ENCODE results near the gene GPC4.
"Not testable (repeated sequence)": the region's sequence is repeated elsewhere in the genome, so short reads cannot be mapped to it uniquely, and the experiment has no call there.

GPC4 gene

DNA sequence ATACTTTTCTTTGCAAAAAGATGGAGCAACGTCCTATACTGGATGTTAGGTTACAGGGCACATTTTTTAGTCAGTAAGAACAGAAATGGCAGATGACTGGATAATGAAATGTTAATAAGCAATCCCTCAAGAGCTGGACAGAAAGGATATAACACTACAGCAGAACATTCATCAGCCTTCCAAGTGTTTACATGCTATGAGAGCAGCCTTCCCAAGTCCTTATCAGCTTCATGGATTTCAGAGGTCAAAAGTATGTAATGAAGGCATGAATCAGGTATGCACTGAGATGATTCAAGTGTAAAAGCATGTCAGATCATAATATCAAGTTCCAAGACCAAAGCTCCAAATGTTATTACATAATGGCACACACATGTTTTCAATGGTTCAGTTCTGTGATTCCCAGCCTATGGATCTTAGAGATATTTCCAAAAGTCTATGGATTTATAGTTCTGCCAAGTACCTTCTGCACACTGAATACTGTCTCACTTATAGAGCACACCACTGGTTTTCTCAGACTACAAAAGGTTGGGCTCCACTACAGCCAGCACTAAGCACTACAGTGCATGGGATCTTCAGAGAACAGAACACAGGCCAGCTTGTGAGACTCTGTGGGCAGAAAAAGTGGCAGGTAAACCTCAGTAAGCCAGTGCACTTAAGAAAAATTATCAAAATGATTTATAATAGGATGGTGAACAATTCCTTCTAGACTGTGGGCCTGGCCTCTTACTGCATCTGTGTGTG lies 49.2 kb downstream of the GPC4 start:
- DNase-seq: no peak

DNA sequence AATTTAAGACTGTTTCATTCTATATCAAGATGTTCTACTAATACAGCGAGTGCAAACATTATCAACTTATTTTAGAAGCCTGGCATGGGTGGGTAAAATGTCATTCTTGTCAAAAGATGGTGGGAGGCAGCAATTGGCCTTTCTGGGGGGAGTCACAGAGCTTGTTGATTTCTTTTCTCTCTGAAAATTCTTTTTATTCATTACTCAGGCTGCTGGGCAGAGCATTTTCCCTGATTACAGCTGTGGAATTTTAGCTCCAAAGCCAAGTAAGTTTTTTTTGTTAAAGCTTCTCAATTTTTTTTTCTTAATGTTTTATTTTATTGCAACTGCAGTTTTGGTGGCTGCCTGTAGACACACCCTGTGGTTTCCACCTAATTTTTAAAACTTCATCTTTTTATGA lies 50.4 kb downstream of the GPC4 start:
- no peak for DNase-seq

DNA sequence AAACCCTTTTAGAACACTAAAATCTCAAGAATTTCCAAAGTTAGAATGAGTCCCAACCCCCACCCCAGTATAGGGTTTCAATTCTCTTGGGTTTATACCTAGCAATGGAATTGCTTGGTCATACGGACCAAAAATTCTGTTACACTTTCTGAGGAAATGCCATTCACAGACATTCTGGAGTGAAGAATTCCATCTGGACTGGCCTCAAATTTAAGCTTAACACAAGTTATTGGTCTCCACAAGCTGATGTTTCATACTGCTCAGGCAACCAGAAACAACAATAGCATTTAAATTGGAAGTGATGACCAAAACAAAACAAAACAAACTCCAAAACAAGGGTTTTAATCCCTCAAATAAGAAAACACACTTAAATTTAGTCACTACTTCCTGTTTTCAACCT lies 51.1 kb downstream of the GPC4 start:
- no peak for DNase-seq

DNA sequence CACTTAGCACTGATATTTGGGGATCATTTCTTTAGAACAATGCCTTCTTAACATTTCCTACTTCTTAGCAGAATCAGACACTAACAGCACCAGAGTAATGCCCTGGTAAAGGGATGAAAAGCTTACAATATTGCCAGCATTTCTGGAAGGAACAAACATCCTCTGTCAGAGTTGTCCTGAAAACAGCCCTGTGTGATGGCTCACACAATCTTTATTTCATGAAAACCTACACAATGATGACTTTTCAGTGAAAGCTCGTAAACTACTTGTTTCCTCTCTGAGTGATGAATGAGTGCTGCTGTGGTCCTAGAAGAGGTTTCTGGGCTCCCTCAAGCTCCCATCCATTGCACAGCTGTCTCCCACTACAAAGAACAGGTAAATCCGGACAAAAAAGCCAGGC lies 52.8 kb downstream of the GPC4 start:
- DNase-seq: no peak

DNA sequence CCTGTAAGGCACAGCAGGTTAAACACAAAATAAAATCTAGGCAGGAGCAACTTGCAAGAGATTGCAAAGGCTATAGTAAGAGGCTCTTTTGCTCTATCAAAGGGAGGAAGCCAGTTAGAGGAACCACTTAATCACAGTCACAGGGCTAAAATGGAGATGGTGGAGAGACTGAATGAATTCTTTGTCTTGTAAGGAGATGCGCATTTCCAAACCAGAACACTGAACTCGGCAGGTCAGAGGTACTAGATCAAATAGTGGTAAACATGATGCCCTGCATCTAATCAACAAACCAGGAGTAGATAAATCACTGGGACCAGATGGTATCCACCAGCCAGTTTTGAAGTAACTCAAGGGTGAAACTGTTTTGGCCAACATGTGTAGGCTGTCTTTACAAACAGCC lies 55.8 kb downstream of the GPC4 start:
- DNase-seq: no peak

DNA sequence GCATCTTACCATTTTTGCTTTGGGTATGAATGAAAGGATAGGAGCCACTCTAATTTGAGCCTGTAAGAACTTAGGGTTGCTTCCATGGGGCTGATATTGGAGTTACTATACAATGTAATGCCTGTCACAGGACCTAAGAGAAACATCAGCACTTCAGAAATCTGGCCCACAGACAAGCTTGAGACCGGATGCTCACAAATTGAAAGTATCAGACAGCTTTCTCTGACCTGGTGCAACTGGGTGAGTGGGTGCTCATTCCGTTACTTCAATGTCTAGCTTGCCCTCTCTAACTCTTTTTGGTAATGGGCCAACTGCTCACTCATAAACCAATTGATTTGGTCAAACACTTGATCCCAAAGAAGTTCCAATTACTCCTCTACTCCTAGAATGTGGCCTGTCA lies 62.1 kb downstream of the GPC4 start:
- DNase-seq: no peak

DNA sequence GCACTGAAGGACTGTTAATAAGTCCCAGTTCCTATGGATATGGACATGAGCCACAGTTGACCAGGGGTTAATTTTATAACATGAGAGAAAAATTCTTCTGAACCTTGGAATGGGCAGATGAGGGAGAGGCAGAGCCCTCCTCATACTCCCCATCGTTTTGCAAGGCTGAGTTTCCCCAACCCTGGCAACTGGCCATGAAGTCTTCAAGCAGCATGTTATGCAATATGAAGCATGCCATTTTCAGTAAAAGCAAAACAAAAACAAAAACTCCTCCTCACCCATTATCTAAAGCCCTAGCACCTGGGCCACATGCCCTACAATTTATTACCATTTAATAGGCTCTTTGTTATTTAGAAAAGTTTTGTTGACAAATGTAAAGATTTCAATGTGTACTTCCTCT lies 64.5 kb downstream of the GPC4 start:
- DNase-seq: no peak

DNA sequence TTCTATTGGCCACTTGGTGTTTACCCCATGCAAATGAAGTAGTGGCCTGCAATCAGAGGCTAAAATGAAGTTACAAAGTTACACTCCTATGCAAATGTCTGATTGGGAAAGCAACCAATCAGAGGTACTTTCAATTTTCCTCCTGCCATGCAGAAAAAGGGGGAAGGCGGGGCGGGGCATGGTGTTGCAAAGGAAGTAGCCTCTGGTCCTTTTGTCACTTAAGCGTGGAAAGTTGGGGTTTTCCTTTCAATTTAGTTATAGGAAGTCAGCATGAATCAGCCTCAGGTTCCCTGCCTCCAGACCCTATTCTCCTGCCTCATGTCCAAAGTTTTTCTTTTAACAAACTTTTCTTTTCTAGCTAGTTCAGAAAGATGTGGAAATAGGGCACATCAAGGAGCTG lies 69.3 kb downstream of the GPC4 start:
- no peak for DNase-seq

DNA sequence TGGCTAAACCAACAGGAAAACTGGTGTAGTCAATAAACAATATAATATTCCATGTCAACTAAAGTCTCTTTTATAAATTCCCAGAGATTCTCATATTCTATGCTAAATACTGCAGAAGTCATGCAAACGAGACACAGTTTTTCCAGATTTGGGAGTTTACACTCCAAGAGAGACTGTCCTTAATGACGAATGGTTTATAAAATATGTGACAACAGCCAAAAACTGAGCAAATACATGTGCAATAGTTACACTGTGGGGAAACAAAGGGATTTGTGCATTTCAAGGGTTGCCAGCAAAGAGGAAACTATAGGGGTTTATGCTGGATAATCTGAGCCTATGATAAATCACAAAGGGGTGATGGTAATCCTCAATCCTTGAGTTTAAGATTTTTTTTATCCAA lies 75.7 kb downstream of the GPC4 start:
- DNase-seq: no peak

DNA sequence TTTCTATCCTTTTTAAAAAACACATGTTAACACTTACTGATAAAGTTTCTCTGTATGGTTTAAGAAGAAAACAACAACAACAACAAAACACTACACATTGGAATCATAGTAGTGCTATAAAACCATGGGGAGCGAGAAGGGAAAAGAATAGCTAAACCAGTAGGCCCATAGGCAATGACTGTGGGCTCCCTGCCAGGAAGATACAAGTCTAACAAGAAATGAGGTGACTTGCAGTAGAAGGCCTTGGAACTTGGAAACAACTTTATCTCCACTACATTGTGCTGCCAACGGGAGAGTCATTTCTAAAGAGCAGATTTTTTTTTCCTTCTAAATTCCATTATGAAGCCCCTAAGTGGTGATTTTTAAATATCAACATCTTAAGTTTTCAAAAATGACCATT lies 78.0 kb downstream of the GPC4 start:
- no peak for DNase-seq

DNA sequence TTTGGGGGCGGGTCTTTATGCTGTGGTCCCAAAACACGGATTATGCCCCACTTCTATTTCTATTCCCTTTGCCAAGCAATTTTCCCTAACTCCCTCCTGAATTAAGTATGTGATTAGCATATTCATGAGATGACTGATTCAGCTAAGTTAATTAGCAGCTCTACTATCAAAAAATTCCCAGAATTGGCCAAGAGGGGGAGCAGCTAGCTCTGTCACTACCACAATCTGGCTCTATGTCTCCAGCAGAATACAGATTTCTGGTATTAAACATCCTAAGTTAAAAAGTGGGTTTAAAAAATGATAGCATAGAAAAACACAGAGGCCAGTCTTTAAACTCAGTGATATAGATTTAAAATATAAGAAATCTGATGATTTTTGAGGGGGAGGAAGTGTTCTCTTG lies 80.3 kb downstream of the GPC4 start:
- peak; percentile 22 for DNase-seq

DNA sequence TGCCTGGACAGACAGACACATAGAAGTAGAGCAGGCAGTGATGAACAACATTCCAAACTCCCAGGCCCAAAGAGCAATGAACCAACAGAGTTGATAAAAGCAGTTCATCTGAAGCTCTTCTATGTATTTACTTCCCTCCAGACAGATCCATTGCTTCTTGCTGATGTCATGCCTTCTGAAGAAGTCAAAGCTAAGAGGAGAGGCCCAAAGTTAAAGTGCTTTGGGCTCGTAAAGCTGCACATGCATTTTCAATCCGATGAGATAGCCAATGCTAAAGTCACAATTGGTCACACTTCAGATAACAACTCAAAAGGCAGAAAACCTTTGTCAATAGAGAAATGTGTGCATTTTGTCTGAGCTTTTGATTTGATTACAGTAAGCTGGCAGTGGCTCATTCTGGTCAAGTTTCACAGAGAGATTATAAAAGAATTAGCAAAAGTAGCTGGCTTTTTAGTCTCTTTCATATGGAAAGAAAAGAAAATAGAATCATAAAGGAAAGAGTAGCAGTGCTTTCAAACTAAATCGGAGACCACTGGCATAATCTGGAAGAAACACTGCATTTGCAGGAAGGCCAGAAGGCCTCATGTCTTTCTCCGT lies 82.0 kb downstream of the GPC4 start:
- no peak for DNase-seq

DNA sequence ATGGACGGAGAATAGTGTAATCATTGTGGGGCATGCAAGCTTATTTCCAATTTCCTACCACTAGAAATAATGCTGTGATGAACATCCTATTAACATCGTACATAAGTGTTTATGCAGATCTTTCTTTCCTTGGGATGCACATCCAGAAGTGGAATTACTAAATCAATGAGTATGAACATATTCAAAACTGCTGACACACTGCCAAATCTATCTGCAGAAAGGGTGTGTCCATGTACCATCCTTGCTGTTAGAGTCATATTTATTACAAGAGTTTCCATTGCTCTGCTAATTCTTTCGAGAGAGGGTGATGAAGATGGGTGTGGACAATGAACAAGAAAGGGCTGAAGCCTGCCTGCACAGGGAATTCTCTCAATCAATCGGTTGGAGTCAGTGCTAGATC lies 82.6 kb downstream of the GPC4 start:
- no peak for DNase-seq

DNA sequence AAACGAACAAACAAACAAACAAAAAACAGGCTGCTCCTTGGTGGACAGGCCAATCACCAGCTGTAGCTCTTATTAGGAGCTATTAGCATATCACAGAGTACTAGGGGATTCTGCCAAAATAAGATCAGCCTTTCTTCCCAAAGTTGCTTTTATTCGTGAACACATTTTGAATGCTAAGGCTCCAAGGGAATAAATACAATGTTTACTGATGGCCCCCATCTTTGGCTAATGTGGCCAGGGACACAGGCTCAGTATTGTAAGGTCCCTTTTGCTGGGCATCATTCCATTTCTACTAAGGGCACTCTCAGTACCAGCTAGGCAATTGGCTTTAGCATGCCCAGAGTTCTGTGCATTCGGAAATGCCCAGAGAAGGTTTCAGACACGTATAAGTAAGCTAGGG lies 84.3 kb downstream of the GPC4 start:
- DNase-seq: no peak

DNA sequence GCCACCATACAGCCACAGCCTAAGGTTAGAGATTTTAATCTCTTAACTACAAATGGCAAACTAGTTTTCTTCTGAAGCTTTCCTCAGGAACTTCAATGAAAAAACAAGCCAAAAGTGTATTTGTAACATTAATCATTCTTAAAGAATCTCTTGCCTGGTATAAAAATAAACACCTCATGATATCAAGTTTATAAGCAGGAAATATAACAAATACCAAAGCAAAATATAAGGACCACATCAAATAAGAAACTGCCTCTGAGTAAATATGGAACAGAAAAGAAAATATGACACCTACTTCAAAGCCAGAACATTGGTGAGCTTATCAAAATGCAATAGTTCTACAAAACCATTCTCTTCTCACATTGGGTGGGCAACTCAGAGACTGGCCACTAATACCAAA lies 89.9 kb downstream of the GPC4 start:
- DNase-seq: no peak

DNA sequence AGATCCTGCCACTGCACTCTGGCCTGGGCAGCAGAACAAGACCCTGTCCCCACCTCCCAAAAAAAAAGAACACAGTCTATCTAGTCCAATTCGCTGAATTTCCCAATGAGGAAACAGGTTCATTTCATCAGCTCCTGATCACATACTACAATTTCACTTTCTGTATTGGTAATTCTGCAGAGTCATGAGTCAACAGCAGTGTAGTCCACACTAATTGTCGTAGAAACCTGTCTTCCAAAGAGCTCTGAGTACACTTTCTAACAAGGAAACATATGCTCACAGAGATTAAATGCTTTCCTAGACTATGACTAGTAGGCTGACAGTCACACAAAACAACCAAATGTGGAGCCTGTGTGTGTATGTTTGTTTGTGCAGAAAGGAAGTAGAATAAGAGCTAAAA lies 91.9 kb downstream of the GPC4 start:
- no peak for DNase-seq

DNA sequence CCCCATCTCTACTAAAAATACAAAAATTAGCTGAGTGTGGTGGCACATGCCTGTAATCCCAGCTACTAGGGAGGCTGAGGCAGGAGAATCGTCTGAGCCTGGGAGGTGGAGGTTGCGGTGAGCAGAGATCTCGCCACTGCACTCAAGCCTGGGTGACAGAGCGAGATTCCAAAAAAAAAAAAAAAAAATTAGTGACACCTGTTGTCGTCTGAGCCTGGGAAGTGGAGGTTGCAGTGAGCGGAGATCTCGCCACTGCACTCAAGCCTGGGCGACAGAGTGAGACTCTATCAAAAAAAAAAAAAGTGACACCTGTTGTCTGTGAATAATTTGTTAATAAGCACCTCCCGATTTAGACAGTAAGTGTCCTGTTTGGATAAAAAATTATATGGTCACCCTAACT lies 93.0 kb downstream of the GPC4 start:
- not testable (repeated sequence) for DNase-seq

DNA sequence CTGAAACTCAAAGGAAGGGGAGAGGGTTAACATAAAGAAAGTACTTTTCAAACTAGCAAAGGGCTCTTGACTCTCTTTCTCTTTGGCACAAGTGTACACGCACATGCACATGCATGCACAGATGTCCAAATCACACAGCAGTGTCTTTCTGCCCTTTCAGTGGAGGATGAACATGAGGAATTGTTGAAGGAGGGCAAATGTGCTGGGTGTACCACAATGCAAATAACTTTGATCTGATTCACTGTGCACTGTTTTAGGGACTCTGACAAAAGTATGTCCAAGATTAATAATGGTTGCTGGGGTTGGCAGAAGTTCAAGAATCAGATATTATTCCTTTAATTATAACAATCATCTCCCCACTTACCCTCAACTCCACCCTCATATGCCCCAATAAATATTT lies 93.8 kb downstream of the GPC4 start:
- DNase-seq: no peak

DNA sequence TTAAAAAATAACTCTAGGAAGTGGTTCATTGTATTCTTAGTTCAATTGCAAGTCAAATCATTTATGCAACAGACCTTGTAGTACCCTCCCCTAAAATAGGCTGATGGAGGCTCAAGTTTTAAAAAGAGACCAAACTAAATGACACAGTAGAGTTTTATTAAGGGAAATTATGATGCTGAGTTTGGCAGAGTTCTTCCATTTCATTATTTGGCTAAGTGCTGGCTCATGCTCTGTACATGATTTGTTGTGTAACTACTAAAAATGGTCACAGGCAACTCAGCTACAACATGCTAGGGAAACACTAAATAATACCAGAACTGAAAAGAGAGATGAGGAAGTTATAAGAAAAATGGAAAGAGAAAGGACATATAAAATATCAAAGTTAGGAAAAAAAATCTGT lies 101.0 kb downstream of the GPC4 start:
- no peak for DNase-seq

DNA sequence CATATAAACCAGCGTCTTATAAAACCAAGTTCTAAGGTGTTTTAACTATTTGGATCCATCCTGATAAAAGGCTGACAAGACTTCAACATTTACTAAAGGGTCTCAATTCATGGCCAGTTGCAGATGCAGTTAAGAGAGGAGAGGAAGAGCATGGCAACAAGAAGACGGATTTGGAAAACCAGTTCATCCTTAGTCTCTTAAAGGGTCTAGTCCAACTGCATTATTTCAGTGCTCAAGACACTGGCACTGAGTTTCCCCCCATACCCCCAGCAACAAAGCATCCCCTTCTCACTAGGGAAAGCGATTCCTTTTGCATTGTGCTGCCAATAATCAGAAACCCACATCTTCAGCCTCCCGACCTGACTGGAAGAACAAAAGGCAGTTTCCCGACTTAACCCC lies 106.8 kb downstream of the GPC4 start:
- no peak for DNase-seq

DNA sequence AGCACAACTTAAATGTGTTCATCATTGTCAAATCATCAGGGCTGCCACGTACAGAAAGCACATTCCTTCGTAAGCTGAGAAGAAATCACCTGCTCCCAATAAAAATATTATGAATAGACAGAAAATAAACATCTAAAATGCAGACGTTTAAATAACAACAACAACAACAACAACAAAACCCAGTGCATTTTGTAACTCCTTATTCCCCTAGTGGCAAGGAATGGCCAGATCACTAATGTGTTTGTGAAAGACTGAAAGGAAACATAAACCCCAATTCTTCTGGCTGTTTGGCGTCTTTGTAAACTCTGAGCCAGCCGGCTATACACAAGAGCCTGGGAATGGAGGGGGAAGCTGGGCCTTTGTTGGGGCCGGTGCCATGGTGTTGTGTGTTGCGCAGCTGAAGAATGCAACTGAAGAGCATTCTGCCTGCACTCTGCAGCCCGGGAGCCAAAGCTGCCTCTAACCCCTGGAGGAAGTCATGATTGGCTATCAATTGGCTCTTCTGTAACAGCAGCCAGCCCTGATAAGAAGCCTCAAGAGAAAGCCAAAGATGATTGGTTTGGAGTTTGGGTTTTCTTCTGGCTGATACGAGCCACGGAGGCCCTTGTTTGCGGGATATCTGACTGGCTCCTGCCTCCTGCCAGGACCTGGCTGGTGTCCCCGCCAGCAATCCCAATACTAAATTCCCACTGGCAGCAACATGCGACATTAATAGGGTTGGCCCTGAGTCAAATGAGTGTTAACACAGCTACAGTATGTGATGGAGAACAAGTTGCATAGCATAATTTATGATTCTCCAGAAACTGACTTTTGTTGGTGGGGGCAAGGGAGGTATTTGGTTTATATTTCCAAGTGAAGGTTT lies 107.4 kb downstream of the GPC4 start:
- DNase-seq: no peak

DNA sequence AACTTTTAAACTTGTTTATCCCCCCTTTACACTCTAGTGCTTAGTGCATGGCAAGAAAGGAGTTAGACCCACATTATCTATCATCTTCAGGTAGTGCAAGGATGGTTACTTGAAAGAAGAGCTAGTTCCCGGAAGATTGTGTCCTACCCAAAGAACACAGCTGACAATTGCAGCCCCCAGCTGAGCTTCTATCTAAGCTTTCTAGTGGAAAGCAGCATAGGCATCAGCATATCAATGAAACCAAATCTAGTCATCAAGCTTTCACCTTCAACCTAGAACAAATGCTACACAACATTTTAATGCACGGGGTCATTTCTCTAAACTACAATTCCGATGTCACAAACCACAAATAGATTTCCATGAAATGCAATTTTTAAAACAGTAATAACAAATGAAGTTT lies 108.2 kb downstream of the GPC4 start:
- no peak for DNase-seq

DNA sequence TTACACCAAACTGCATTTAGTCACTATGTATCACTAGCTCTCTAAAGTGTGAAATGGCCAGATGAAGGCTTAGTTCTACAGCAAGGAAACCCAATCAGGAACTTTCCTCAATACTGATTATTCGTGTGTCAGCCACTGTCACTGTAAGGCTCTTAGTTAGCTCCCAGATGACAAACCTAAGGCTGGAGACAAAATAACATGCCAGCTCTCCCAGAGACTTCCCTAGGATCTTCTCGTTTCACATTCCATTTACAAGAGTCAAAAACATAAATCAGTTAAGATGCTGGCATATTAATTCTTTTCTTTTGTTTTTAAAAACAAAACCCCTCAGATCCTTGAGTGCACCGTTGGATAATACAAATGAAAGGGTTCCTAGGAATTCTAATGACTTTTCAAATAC lies 109.0 kb downstream of the GPC4 start:
- DNase-seq: no peak

DNA sequence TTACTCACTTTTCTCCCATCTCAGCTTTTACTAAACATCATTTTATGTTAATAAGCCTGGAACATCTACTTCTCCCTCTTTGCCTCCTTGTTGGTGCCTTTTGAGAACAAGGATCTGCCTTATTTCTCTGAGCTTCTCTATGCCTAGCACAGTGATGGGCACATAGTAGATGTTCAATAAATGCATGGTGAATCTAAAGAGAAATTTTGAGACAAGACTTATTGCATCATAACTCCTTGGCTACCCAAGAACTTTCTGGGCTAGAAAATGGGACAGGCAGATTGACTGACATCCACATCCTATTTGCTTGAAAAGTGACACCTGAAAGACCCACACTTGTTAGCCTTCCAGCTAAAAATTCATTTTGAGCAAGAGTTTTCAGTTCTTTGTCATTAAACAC lies 109.9 kb downstream of the GPC4 start:
- DNase-seq: no peak
